ENCODE results near the gene CRADD. TPM values are rescaled to one million over a fixed set of nuclear protein-coding genes. Genes with fewer than 3 reads are reported as not detected.

The CRADD gene
- total RNA-seq, 4 donors from 2014 or later = 29.3 to 61.7 (median 46.5) TPM

GRCh38 chr12:93855261-93855660 is 178.1 kb downstream of the CRADD start:
- no peaks in the 10 kb centered on the region for H3K36me3 ChIP-seq
- DNase-seq (ENCODE audit: low spot score in 2 of 2) = no peak
- H3K9me3 ChIP-seq = no peaks in the 10 kb centered on the region
- H3K4me3 ChIP-seq = no peak overlapping the region
- TF ChIP-seq, protein P1, sequence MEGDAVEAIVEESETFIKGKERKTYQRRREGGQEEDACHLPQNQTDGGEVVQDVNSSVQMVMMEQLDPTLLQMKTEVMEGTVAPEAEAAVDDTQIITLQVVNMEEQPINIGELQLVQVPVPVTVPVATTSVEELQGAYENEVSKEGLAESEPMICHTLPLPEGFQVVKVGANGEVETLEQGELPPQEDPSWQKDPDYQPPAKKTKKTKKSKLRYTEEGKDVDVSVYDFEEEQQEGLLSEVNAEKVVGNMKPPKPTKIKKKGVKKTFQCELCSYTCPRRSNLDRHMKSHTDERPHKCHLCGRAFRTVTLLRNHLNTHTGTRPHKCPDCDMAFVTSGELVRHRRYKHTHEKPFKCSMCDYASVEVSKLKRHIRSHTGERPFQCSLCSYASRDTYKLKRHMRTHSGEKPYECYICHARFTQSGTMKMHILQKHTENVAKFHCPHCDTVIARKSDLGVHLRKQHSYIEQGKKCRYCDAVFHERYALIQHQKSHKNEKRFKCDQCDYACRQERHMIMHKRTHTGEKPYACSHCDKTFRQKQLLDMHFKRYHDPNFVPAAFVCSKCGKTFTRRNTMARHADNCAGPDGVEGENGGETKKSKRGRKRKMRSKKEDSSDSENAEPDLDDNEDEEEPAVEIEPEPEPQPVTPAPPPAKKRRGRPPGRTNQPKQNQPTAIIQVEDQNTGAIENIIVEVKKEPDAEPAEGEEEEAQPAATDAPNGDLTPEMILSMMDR (IDR thresholded peaks at IDR 0.05) = no peak
- TF ChIP-seq EP300 (IDR thresholded peaks at IDR 0.05) = no peak
- no peak for TF ChIP-seq POLR2A (IDR thresholded peaks at IDR 0.05)
- no peak for TF ChIP-seq POLR2AphosphoS5 (IDR thresholded peaks at IDR 0.05)
- peaks cover 9% of the 10 kb centered on the region for H3K4me1 ChIP-seq
- 95% methylated on average over 4 of the region's 4 CpGs for WGBS
- H3K27ac ChIP-seq = no peak overlapping the region
- no peaks in the 10 kb centered on the region for H3K27me3 ChIP-seq

DNA sequence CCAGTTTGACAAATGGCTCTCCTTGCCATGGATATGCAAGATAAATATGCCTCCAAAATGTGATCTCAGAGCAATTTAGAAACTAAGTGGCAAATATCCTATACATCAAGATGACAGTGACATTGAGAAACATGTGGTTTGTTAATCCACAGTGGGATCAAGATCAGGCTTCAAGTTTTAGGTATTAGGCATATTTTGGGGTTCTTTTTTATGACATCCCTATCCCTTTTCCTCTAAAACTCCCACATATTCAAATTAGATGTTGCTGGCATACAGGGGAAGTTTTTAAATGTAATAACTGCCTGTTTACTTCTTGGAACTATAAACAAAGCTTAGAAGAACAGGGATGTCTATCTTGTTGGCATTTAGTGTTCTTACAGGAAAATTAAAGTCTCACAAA is 179.4 kb downstream of the CRADD start:
- Histone ChIP-seq H3K4me1 (peaks cover 9% of the 10 kb centered on the region), H3K9me3 (no peaks in the 10 kb centered on the region), H3K27me3 (no peaks in the 10 kb centered on the region), H3K36me3 (no peaks in the 10 kb centered on the region), H3K27ac (no peak overlapping the region), H3K4me3 (no peak overlapping the region)
- DNase-seq (ENCODE audit: low spot score in 2 of 2) = no peak
- TF ChIP-seq, protein P1 (IDR thresholded peaks at IDR 0.05) = no peak
- no peak for TF ChIP-seq EP300 (IDR thresholded peaks at IDR 0.05)
- TF ChIP-seq POLR2A (IDR thresholded peaks at IDR 0.05) = no peak
- no peak for TF ChIP-seq POLR2AphosphoS5 (IDR thresholded peaks at IDR 0.05)

- H3K9me3 ChIP-seq = no peaks in the 10 kb centered on the region
- WGBS = 58% methylated on average over 5 of the region's 5 CpGs
- no peak overlapping the region for H3K27ac ChIP-seq
- TF ChIP-seq POLR2A (IDR thresholded peaks at IDR 0.05) (no peak), POLR2AphosphoS5 (IDR thresholded peaks at IDR 0.05) (no peak), EP300 (IDR thresholded peaks at IDR 0.05) (no peak)
- TF ChIP-seq, protein P1 (IDR thresholded peaks at IDR 0.05) = no peak
- H3K4me3 ChIP-seq = no peak overlapping the region
- no peak for DNase-seq (ENCODE audit: low spot score in 2 of 2)
- peaks cover 9% of the 10 kb centered on the region for H3K4me1 ChIP-seq
- H3K36me3 ChIP-seq = no peaks in the 10 kb centered on the region
- no peaks in the 10 kb centered on the region for H3K27me3 ChIP-seq
These were observed 180.2 kb downstream of the CRADD start for GRCh38 chr12:93857279-93857938.

- WGBS = 85% methylated on average over 2 of the region's 2 CpGs
- H3K4me3 ChIP-seq = no peak overlapping the region
- peaks cover 9% of the 10 kb centered on the region for H3K4me1 ChIP-seq
- no peaks in the 10 kb centered on the region for H3K27me3 ChIP-seq
- no peaks in the 10 kb centered on the region for H3K9me3 ChIP-seq
- no peak for DNase-seq (ENCODE audit: low spot score in 2 of 2)
- H3K27ac ChIP-seq = no peak overlapping the region
- H3K36me3 ChIP-seq = no peaks in the 10 kb centered on the region
- TF ChIP-seq, protein P1 (IDR thresholded peaks at IDR 0.05) = no peak
- TF ChIP-seq POLR2AphosphoS5 (IDR thresholded peaks at IDR 0.05) (no peak), POLR2A (IDR thresholded peaks at IDR 0.05) (no peak), EP300 (IDR thresholded peaks at IDR 0.05) (no peak)
These were observed 180.8 kb downstream of the CRADD start for GRCh38 chr12:93857991-93858447.

GRCh38 chr12:93860668-93861373 is 183.6 kb downstream of the CRADD start:
- no peak for DNase-seq (ENCODE audit: low spot score in 2 of 2)
- peaks cover 9% of the 10 kb centered on the region for H3K9me3 ChIP-seq
- H3K4me1 ChIP-seq = peaks cover 9% of the 10 kb centered on the region
- no peak overlapping the region for H3K27ac ChIP-seq
- H3K4me3 ChIP-seq = no peak overlapping the region
- WGBS = 90% methylated on average over 7 of the region's 7 CpGs
- TF ChIP-seq POLR2AphosphoS5 (IDR thresholded peaks at IDR 0.05) = no peak
- H3K27me3 ChIP-seq = no peaks in the 10 kb centered on the region
- H3K36me3 ChIP-seq = no peaks in the 10 kb centered on the region

Data from suprapubic skin (tissue), 4 donors.